Activated CD4-positive, alpha-beta memory T cell treated with anti-CD3 and anti-CD28 coated beads for 36 hours (primary cell): ENCODE measurements around the gene GPR141. TPM values are rescaled to one million over a fixed set of nuclear protein-coding genes. Genes with fewer than 3 reads are reported as not detected.

Experiments
- CTCF ChIA-PET: fragments of 350-600 bp; sonication (Branson Sonifier 250); formaldehyde crosslinking; loops from one replicate; lab custom pipeline; 2021; ENCODE audit warnings: antibody characterized with exemption, inconsistent platforms; lab: Charles Lee
- POLR2A ChIA-PET: fragments of 350-600 bp; sonication (Branson Sonifier 250); formaldehyde crosslinking; loops from one replicate; lab custom pipeline; 2021; ENCODE audit warnings: antibody characterized with exemption; lab: Charles Lee
- DNase-seq: peaks from one replicate; pipeline ENCODE4 v3.0.0-alpha.2; 2020
- H3K27ac Mint-ChIP-seq: one replicate; pipeline ENCODE4 v1.8.0; 2021; ENCODE audit warnings: mixed read lengths
- H3K27me3 Mint-ChIP-seq: one replicate; pipeline ENCODE4 v1.8.0; 2021; ENCODE audit warnings: mixed read lengths
- H3K36me3 Mint-ChIP-seq: one replicate; pipeline ENCODE4 v1.8.0; 2021; ENCODE audit warnings: mixed read lengths
- H3K4me1 Mint-ChIP-seq: one replicate; pipeline ENCODE4 v1.8.0; 2021; ENCODE audit warnings: low read depth, mixed read lengths
- H3K4me3 Mint-ChIP-seq: one replicate; pipeline ENCODE4 v1.8.0; 2021; ENCODE audit warnings: mild to moderate bottlenecking, mixed read lengths
- H3K9me3 Mint-ChIP-seq: one replicate; pipeline ENCODE4 v1.8.0; 2021; ENCODE audit warnings: mixed read lengths
- intact Hi-C: fragments of 100-400 bp; cut with micrococcal nuclease; formaldehyde crosslinking; loops from one replicate; pipeline ENCODE4 v1.15.1; 2023
- total RNA-seq, 2 experiments: library from RNA; stranded (reverse); gene quantifications; one replicate each; pipeline ENCODE4 v1.2.3, GENCODE V29; 2021

Gene GPR141, protein sequence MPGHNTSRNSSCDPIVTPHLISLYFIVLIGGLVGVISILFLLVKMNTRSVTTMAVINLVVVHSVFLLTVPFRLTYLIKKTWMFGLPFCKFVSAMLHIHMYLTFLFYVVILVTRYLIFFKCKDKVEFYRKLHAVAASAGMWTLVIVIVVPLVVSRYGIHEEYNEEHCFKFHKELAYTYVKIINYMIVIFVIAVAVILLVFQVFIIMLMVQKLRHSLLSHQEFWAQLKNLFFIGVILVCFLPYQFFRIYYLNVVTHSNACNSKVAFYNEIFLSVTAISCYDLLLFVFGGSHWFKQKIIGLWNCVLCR
- total RNA-seq, result not detected

DNA sequence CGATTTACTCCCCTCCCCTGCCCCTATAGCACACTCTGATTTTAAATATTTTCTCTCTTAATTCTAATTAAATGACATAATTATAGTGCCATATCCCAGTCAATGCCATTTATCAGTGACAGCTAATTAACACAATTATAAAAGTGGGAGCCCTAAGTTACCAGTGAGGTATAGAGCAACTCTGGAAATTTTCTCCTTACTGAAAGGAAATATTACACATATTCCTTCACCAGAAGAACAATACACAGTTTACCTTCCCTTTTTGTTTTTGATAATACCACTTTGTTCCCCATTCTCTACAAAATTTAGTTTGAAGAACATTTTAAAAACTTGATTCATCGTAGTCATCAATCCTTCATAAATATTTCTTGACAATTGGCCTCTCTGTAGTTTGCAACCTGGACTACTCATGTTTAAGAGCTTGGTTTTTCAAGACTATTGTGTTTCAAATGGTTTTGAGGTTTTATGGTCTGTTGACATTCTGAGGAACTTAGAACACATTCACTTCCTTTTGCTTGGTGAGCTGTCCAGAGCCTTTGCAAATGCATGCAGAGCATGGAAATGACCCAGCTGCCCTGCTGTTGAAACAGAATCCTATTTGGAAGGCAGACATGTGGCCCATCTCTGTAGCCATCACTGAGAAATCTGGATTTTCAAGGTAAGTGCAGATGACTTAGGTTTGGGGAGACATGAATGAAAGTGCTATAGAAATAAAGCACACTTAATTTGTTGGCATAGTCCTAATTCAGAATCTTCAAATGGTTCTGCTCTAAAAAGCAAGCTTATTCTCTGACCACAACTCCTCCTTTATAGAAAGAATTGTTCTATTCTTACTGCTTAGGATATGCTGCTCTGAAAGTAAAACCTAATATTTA is at the start of gene GPR141:
Gene GPR141, plus strand, starts transcription at position 521 of the 875 bp plus-strand sequence. CDS start 56,628 bp downstream, outside the sequence.
- Mint-ChIP-seq H3K4me3 (no peak within 1 kb of the TSS), H3K4me1 (no peaks in the 10 kb centered on the region), H3K27me3 (peaks cover 8% of the 10 kb centered on the region), H3K36me3 (no peaks in the 10 kb centered on the region), H3K27ac (no peak within 1 kb of the TSS), H3K9me3 (no peaks in the 10 kb centered on the region)
- intact Hi-C loops, result no loop called here
- DNase-seq, result no peak
- ChIA-PET CTCF (interaction anchor here (0.9 to 1.2 kb wide), 2 partner anchors 150 to 151 kb away, joined by 3 read pairs; no protein-coding TSS in a partner anchor), POLR2A (no interaction called here)

DNA sequence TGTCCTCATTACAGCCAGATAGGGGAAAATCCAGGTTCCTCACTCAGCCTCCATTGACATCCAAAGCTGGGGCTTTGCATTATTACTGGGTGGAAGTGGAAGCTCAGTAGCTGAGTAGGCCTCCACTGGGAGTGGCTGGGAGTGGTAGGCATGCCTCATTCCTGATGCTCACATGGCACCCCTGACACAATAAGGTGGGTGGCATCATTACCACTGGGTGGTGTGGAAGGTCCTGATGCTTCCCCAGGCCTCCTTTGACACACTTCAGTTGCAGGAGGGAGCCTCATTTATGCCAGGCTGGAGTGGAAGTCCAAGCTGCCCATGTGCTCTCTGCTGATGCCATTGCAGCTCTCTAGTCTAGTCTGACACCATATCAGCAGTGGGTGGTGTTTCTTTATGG is 48.2 kb upstream of the GPR141 start:
- POLR2A ChIA-PET, result no interaction called here
- Mint-ChIP-seq H3K27ac (no peak overlapping the region), H3K4me1 (no peaks in the 10 kb centered on the region), H3K9me3 (peaks cover 14% of the 10 kb centered on the region), H3K4me3 (no peak overlapping the region), H3K27me3 (peaks cover 11% of the 10 kb centered on the region), H3K36me3 (peaks cover 7% of the 10 kb centered on the region)
- CTCF ChIA-PET, result no interaction called here
- intact Hi-C loops, result no loop called here
- no peak for DNase-seq

DNA sequence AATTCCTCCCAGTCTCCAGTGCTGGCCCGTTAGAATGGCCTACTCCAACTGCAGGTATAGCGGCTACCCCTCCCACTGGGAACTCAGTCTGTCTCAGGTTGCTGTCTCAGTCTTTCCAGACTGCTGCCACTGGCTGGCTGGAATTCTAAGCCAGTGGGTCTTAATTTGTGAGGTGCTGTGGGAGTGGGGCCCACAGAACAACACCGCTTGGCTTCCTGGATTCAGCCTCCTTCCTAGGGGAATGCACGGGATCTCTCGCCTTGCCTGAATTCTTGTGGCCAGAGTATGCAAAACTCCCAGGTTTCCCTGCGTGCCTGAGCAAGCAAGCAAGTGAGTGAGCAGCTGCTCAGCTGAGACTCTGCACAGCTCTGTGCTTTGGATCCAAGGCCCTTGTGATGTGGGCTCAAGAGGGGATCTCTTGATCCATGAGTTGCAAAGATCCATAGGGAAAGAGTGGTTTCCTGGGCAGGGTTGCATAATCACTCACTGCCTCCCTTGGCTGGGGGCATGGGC is 41.5 kb upstream of the GPR141 start:
- H3K4me1 Mint-ChIP-seq, result no peaks in the 10 kb centered on the region

DNA sequence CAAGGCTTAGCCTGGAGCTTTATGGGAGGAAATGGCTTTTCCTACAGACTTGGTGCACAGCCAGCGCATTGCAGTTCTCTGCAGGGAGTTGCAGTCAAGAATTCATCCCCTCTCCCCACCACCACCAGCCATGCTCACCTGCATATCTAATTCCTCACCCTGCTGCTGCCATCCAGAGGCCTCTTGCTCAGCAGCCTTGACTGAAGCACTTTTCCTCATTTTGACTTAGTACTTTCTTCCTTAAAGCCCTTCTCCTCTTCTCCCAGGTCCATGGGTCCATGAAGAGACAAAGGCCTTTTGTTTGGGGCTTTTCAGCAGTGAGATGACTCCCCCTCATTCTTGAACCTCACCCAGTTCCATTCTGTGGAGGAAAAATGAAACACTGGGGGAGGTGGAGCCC is 39.7 kb upstream of the GPR141 start:
- Mint-ChIP-seq H3K4me1 (no peaks in the 10 kb centered on the region), H3K9me3 (no peaks in the 10 kb centered on the region), H3K27me3 (peaks cover 1% of the 10 kb centered on the region), H3K27ac (no peak overlapping the region), H3K36me3 (no peaks in the 10 kb centered on the region), H3K4me3 (no peak overlapping the region)
- no peak for DNase-seq
- ChIA-PET CTCF (no interaction called here), POLR2A (no interaction called here)
- intact Hi-C loops, result no loop called here

More for the DNA sequence above, 41.5 kb upstream of the GPR141 start:
- Mint-ChIP-seq H3K27ac (no peak overlapping the region), H3K9me3 (peaks cover 5% of the 10 kb centered on the region), H3K4me3 (no peak overlapping the region), H3K36me3 (peaks cover 4% of the 10 kb centered on the region), H3K27me3 (peaks cover 3% of the 10 kb centered on the region)
- ChIA-PET CTCF (no interaction called here), POLR2A (no interaction called here)
- intact Hi-C loops, result no loop called here
- no peak for DNase-seq

DNA sequence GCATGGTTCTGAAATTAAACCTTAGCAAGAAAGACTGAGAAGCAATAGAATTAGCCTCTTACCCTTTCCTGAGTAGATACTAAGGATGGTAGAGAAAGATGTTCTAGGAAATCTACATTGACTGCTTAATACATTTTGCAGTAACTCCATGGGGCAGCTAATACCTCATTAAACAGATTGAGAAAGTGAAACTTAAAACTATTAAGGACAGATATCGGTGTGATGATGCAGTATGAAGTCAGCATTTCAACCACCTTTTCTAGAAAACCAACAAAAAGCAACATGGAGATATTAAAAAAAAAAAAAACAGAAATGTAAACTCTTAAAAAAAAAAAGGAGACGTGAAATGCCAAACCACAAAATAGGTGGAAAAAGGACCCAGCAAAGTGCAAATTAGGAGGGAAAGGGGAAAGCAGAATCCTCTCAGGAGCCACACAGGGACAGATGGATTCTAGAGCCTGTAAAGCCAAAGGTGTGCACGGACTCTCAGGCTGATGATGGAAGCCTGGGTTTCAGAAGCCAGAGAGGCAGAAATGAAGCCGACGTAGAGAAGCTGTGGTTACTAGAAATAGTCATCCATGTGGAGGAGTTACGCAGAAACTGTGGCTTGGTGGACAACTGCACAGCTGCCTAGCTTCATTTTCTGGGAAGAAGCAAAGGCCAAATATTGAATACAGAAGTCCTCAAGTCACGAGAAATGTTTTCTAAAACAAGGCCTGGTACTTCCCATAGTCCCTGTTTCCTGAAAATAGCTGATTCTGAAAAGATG is 38.1 kb upstream of the GPR141 start:
- Mint-ChIP-seq H3K27ac (no peak overlapping the region), H3K9me3 (no peaks in the 10 kb centered on the region), H3K4me3 (no peak overlapping the region), H3K27me3 (no peaks in the 10 kb centered on the region), H3K36me3 (no peaks in the 10 kb centered on the region), H3K4me1 (no peaks in the 10 kb centered on the region)
- ChIA-PET POLR2A (no interaction called here), CTCF (no interaction called here)
- intact Hi-C loops, result no loop called here
- no peak for DNase-seq

DNA sequence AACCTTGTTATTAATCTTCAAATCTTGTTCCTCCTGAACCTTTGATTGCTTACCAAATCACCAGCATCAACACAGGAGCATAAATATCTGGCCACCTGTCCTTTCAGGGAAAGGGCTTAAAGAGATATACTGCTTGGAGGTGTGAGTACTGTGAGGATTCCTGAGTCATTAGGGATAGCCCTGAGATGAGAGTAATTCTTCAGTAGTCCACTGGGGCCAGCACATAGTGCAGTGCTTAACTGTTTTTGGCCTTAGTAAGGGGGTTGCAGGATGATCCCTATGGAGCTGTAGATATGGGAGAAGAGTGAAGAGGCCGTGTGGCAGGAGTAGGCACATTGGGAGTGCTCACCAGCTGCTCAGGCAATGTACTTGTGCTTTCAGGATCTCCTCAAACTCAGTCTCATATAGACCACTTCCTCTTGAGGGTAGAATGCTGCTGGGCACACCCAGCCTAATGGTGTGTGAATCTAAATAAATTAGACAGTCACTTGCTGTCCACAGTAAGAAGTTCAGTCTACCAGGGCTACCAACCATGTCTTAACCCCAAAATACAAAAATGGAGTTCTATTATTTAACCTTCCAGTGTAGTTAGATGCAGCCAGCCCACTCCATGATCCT is 26.5 kb upstream of the GPR141 start:
- Mint-ChIP-seq H3K4me1 (no peaks in the 10 kb centered on the region), H3K36me3 (no peaks in the 10 kb centered on the region), H3K27me3 (peaks cover 6% of the 10 kb centered on the region), H3K27ac (no peak overlapping the region), H3K4me3 (no peak overlapping the region), H3K9me3 (peaks cover 2% of the 10 kb centered on the region)
- no peak for DNase-seq
- intact Hi-C loops, result no loop called here
- CTCF ChIA-PET, result no interaction called here
- POLR2A ChIA-PET, result no interaction called here

DNA sequence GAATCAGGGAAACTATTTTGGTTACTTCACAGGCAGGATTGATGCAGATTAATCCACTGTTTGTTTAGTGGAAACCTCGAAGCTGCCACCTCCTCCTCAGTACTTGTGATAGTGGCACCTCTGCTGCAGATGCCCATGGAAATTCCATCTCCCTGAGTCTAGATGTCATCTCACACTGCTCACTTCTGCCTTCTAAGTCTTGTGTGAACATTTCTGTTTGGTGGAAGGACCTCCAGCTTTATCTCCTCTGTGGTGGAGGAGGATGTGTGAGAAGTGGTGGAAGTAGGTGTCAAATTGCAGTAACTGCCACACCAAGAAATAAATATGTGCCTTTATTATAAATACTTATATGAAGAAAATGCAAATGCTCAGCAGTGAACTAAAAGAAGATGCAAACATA is 25.8 kb upstream of the GPR141 start:
- intact Hi-C loops, result no loop called here
- no peak overlapping the region for H3K27ac Mint-ChIP-seq
- POLR2A ChIA-PET, result no interaction called here

DNA sequence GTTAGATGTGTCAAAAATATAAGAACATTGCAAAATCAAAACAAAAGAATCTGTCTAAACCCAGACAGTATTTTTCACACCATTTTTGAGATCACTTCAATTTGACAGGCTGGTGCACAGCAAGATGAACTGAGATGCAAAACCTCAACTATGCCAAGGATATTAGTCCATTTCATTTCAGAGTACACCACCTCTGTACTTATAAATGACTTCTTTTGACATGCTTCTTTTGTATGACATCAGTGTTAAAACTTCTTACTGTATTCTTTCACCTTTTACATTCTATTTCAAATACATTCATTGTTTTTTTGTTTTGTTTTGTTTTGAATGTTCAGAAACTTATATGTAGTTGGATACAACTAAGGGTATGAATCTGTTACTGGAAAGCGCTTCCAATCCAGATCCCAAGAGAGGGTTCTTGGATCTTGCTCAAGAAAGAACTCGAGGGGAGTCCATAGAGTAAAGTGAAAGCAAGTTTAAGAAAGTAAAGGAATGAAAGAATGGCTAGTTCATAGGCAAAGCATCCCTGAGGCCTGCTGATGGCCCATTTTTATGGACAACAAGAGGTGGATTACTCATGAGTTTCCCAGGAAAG is 23.5 kb upstream of the GPR141 start:
- Mint-ChIP-seq H3K27ac (no peak overlapping the region), H3K36me3 (no peaks in the 10 kb centered on the region), H3K9me3 (no peaks in the 10 kb centered on the region), H3K4me1 (no peaks in the 10 kb centered on the region), H3K4me3 (no peak overlapping the region), H3K27me3 (peaks cover 11% of the 10 kb centered on the region)
- DNase-seq, result no peak
- intact Hi-C loops, result no loop called here
- ChIA-PET CTCF (no interaction called here), POLR2A (no interaction called here)

More for the DNA sequence above, 25.8 kb upstream of the GPR141 start:
- Mint-ChIP-seq H3K9me3 (no peaks in the 10 kb centered on the region), H3K27me3 (peaks cover 7% of the 10 kb centered on the region), H3K4me1 (no peaks in the 10 kb centered on the region), H3K4me3 (no peak overlapping the region), H3K36me3 (no peaks in the 10 kb centered on the region)
- no peak for DNase-seq
- CTCF ChIA-PET, result no interaction called here

DNA sequence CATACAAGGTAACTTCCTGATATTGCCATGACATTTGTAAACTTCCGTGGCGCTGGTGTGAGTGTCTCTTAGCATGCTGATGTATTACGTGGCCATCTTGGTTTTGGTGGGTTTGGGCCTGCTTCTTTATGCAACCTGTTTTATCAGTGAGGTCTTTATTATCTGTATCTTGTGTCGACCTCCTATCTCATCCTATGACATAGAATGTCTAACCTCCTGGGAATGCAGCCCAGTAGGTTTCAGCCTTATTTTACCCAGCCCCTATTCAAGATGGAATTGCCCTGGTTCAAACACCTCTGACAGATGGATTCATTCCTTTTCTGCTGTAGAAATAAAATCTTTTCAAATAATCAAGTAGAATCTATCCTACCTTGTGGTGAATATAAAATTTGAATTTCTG is 23.0 kb upstream of the GPR141 start:
- Mint-ChIP-seq H3K27me3 (peaks cover 15% of the 10 kb centered on the region), H3K4me1 (no peaks in the 10 kb centered on the region), H3K9me3 (no peaks in the 10 kb centered on the region), H3K4me3 (no peak overlapping the region), H3K36me3 (no peaks in the 10 kb centered on the region), H3K27ac (no peak overlapping the region)
- POLR2A ChIA-PET, result no interaction called here
- CTCF ChIA-PET, result no interaction called here
- intact Hi-C loops, result no loop called here
- DNase-seq, result no peak

DNA sequence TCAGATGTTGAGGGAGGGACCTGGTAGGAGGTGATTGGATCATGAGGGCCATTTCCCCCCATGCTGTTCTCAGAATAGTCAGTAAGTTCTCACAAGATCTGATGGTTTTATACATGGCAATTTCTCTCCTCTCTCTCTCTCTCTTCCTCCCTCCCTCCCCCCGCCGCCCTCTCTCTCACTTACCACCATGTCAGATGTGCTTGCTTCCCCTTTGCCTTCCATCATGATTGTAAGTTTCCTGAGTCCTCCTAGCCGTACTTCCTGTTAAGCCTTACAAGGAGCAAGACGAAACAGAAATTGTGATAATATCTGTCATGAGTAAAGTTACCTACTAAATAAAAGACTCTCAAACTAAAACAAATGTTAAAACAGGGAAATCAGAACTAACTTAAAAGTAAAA is 19.9 kb upstream of the GPR141 start:
- Mint-ChIP-seq H3K4me3 (no peak overlapping the region), H3K36me3 (no peaks in the 10 kb centered on the region), H3K4me1 (no peaks in the 10 kb centered on the region), H3K9me3 (no peaks in the 10 kb centered on the region), H3K27ac (no peak overlapping the region), H3K27me3 (peaks cover 14% of the 10 kb centered on the region)
- ChIA-PET CTCF (no interaction called here), POLR2A (no interaction called here)
- intact Hi-C loops, result no loop called here
- no peak for DNase-seq

DNA sequence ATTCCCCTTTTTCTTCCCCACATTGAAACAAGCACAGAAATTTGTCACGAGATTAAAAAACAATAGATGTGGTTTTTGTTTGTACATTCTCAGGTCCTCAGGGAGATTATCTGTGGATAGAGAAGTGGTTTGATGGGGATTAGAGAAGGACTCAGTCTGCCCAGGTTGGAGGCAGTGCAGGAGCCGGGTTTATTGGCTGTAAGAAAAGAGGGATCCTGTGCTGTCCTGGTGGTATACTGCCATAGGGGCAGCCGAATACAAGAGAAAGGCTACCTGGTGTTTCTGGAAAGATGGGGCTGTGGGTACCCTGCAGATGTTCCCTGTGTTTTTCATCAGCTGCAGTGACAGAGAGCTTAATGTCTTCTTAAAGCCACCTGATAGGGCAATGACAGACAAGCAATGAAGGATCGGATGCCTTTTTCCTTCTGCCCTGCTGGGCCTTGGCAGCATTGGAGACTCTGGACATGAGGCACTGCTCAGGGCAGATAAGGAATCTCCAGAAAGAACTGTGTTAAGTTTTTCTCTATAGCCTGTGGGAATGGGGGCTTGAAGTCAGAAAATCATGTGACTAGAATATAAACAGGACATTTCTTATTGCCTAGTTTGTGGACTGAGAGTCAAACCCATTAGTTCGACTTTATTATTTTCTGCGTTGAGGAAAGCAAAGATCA is 18.1 kb upstream of the GPR141 start:
- peaks cover 14% of the 10 kb centered on the region for H3K27me3 Mint-ChIP-seq
- no peak overlapping the region for H3K4me3 Mint-ChIP-seq
- H3K4me1 Mint-ChIP-seq, result no peaks in the 10 kb centered on the region
- ChIA-PET POLR2A (no interaction called here), CTCF (no interaction called here)
- H3K9me3 Mint-ChIP-seq, result no peaks in the 10 kb centered on the region
- intact Hi-C loops, result no loop called here
- DNase-seq, result no peak
- H3K36me3 Mint-ChIP-seq, result no peaks in the 10 kb centered on the region
- no peak overlapping the region for H3K27ac Mint-ChIP-seq
